Mesodermal cell (in vitro differentiated cells): ENCODE measurements around the gene KLHL26.

Source experiments
- H3K27ac ChIP-seq: 2 replicates; pipeline ENCODE4 v1.7.0; 2013; ENCODE audit warnings: mild to moderate bottlenecking, low read depth, low read length, moderate library complexity; ENCODE audit not compliant: severe bottlenecking
- H3K36me3 ChIP-seq: 2 replicates; pipeline ENCODE4 v1.7.1; 2013; ENCODE audit warnings: mild to moderate bottlenecking, low read length, moderate library complexity; ENCODE audit not compliant: control insufficient read depth, insufficient read depth
- H3K4me1 ChIP-seq: one replicate; pipeline ENCODE4 v1.7.1; 2013; ENCODE audit warnings: mild to moderate bottlenecking, low read length; ENCODE audit not compliant: insufficient read depth, control insufficient read depth, poor library complexity, severe bottlenecking
- H3K4me3 ChIP-seq: 2 replicates; pipeline ENCODE4 v1.7.0; 2013; ENCODE audit warnings: low read length, control low read depth, mild to moderate bottlenecking; ENCODE audit not compliant: insufficient read depth, poor library complexity, severe bottlenecking; ENCODE audit errors: extremely low read depth
- H3K9me3 ChIP-seq: 2 replicates; pipeline ENCODE4 v1.7.1; 2013; ENCODE audit warnings: mild to moderate bottlenecking, low read length, moderate library complexity; ENCODE audit not compliant: control insufficient read depth
- WGBS, 2 experiments: methylation state at CpG; one replicate each; pipeline ENCODE4 v1.1.5; 2013; ENCODE audit warnings: missing lambda C conversion rate in 2 of 2; ENCODE audit not compliant: insufficient coverage in 2 of 2; 5-methylcytosine and 5-hydroxymethylcytosine counted together

The KLHL26 gene

GRCh38 chr19:18710996-18711751, 74.3 kb downstream of the KLHL26 start:
- H3K9me3 ChIP-seq, result no peaks in the 10 kb centered on the region
- H3K4me3 ChIP-seq, result no peak overlapping the region
- H3K36me3 ChIP-seq, result no peaks in the 10 kb centered on the region
- H3K27ac ChIP-seq, result no peak overlapping the region
- 94 to 95% methylated on average over 22 to 28 of the region's 28 CpGs for WGBS, 2 experiments
- peaks cover 11% of the 10 kb centered on the region for H3K4me1 ChIP-seq

- Histone ChIP-seq H3K4me1 (peaks cover 11% of the 10 kb centered on the region), H3K4me3 (no peak overlapping the region), H3K36me3 (no peaks in the 10 kb centered on the region), H3K27ac (no peak overlapping the region), H3K9me3 (no peaks in the 10 kb centered on the region)
- 85 to 100% methylated on average over 2 of the region's 3 CpGs for WGBS, 2 experiments
These were observed 75.1 kb downstream of the KLHL26 start for GRCh38 chr19:18711893-18712292.

- peak overlapping the region; percentile 6 for H3K27ac ChIP-seq
- H3K9me3 ChIP-seq, result no peaks in the 10 kb centered on the region
- WGBS, 2 experiments, result 68 to 90% methylated on average over 2 to 5 of the region's 5 CpGs
- H3K4me1 ChIP-seq, result peaks cover 15% of the 10 kb centered on the region
- no peak overlapping the region for H3K4me3 ChIP-seq
- H3K36me3 ChIP-seq, result no peaks in the 10 kb centered on the region
These were observed 76.2 kb downstream of the KLHL26 start for GRCh38 chr19:18712981-18713380.

- Histone ChIP-seq H3K27ac (peak overlapping the region; percentile 6), H3K4me1 (peaks cover 15% of the 10 kb centered on the region), H3K9me3 (no peaks in the 10 kb centered on the region), H3K36me3 (no peaks in the 10 kb centered on the region), H3K4me3 (no peak overlapping the region)
- WGBS, 2 experiments, result 95 to 97% methylated on average over 13 to 15 of the region's 18 CpGs
These were observed 76.8 kb downstream of the KLHL26 start for GRCh38 chr19:18713550-18714117.

- no peak overlapping the region for H3K4me3 ChIP-seq
- no peaks in the 10 kb centered on the region for H3K36me3 ChIP-seq
- 88 to 92% methylated on average over 4 to 5 of the region's 5 CpGs for WGBS, 2 experiments
- no peaks in the 10 kb centered on the region for H3K9me3 ChIP-seq
- H3K4me1 ChIP-seq, result peaks cover 15% of the 10 kb centered on the region
- no peak overlapping the region for H3K27ac ChIP-seq
These were observed 78.6 kb downstream of the KLHL26 start for GRCh38 chr19:18715416-18715815.

GRCh38 chr19:18716857-18717256, 80.0 kb downstream of the KLHL26 start:
- no peak overlapping the region for H3K4me3 ChIP-seq
- 94 to 100% methylated on average over 5 of the region's 6 CpGs for WGBS, 2 experiments
- no peaks in the 10 kb centered on the region for H3K36me3 ChIP-seq

GRCh38 chr19:18717601-18718000, 80.8 kb downstream of the KLHL26 start:
- H3K4me1 ChIP-seq, result peaks cover 8% of the 10 kb centered on the region
- no peak overlapping the region for H3K27ac ChIP-seq
- no peak overlapping the region for H3K4me3 ChIP-seq
- no peaks in the 10 kb centered on the region for H3K9me3 ChIP-seq
- H3K36me3 ChIP-seq, result no peaks in the 10 kb centered on the region
- 88 to 89% methylated on average over 7 to 10 of the region's 10 CpGs for WGBS, 2 experiments

More at GRCh38 chr19:18716857-18717256, 80.0 kb downstream of the KLHL26 start:
- Histone ChIP-seq H3K27ac (no peak overlapping the region), H3K9me3 (no peaks in the 10 kb centered on the region), H3K4me1 (peaks cover 8% of the 10 kb centered on the region)

GRCh38 chr19:18718015-18718526, 81.2 kb downstream of the KLHL26 start:
- 84 to 92% methylated on average over 4 to 5 of the region's 5 CpGs for WGBS, 2 experiments
- no peaks in the 10 kb centered on the region for H3K9me3 ChIP-seq
- H3K4me1 ChIP-seq, result peaks cover 8% of the 10 kb centered on the region
- no peak overlapping the region for H3K27ac ChIP-seq
- no peaks in the 10 kb centered on the region for H3K36me3 ChIP-seq
- no peak overlapping the region for H3K4me3 ChIP-seq

- WGBS, 2 experiments, result 87 to 93% methylated on average over 15 of the region's 16 CpGs
- H3K9me3 ChIP-seq, result no peaks in the 10 kb centered on the region
These were observed 82.1 kb downstream of the KLHL26 start for GRCh38 chr19:18718846-18719458.

GRCh38 chr19:18719541-18719940, 82.7 kb downstream of the KLHL26 start:
- H3K27ac ChIP-seq, result no peak overlapping the region
- WGBS, 2 experiments, result 95 to 97% methylated on average over 18 to 21 of the region's 25 CpGs

More at GRCh38 chr19:18718846-18719458, 82.1 kb downstream of the KLHL26 start:
- no peak overlapping the region for H3K27ac ChIP-seq
- no peak overlapping the region for H3K4me3 ChIP-seq
- peaks cover 4% of the 10 kb centered on the region for H3K4me1 ChIP-seq
- H3K36me3 ChIP-seq, result no peaks in the 10 kb centered on the region

More at GRCh38 chr19:18719541-18719940, 82.7 kb downstream of the KLHL26 start:
- no peak overlapping the region for H3K4me3 ChIP-seq
- H3K9me3 ChIP-seq, result no peaks in the 10 kb centered on the region
- peaks cover 4% of the 10 kb centered on the region for H3K4me1 ChIP-seq
- no peaks in the 10 kb centered on the region for H3K36me3 ChIP-seq
